ENCODE results near the gene ZNF3.

Gene ZNF3

DNA sequence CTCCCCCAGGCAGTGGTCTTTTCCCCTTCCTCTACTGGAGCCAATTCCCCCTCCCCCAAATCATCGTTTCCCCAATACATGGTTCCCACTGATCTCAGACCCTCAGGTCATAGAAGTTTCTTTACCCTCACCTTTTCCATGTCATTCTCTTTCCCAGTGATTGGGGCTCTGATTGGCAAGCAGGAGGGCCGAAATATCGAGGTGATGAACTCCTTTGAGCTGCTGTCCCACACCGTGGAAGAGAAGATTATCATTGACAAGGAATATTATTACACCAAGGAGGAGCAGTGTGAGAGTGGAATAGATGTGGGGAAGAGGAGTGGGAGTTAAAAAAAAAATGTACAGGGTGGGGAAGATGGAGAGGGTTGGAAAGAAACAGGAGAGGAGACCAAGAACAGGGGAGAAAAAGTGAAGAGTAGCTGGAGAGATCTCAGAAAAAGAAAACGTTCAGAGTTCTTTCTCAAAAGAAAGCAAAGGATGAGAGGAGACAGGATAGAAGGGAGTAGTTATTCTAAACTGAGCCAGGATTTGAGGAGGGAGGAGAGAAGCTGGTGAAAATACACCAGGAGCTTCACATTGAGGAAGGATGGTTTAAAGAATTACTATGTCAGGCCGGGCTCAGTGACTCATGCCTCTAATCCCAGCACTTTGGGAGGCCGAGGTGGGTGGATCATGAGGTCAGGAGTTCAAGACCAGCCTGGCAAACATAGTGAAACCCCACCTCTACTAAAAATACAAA lies 8.1 kb upstream of the ZNF3 start:
- peak; percentile 2 for ATAC-seq
- no peak for TF ChIP-seq POU6F1 (CRISPR knock-in tag; IDR thresholded peaks at IDR 0.05; ENCODE audit: borderline replicate concordance, low read depth)
- TF ChIP-seq ARNTL (CRISPR knock-in tag; IDR thresholded peaks at IDR 0.05; ENCODE audit: borderline replicate concordance, low read depth): no peak
- no peak for TF ChIP-seq TCF4 (CRISPR knock-in tag; IDR thresholded peaks at IDR 0.05; ENCODE audit: borderline replicate concordance)
- no peak for TF ChIP-seq SNAI2 (CRISPR knock-in tag; IDR thresholded peaks at IDR 0.05)
- TF ChIP-seq ZC3H10 (CRISPR knock-in tag; IDR thresholded peaks at IDR 0.05): no peak
- no peak for TF ChIP-seq ESRRG (CRISPR knock-in tag; IDR thresholded peaks at IDR 0.05)
- TF ChIP-seq ZFP30 (CRISPR knock-in tag; IDR thresholded peaks at IDR 0.05): no peak
- no peak for TF ChIP-seq ZNF8 (CRISPR knock-in tag; IDR thresholded peaks at IDR 0.05)
- no peak for TF ChIP-seq ISL1 (CRISPR knock-in tag; IDR thresholded peaks at IDR 0.05)
- TF ChIP-seq ZNF565 (CRISPR knock-in tag; conservative IDR thresholded peaks at IDR 0.05; ENCODE audit: low read depth): no peak
- no peak for TF ChIP-seq OSR1 (CRISPR knock-in tag; IDR thresholded peaks at IDR 0.05)
- no peak for TF ChIP-seq TOX (CRISPR knock-in tag; IDR thresholded peaks at IDR 0.05; ENCODE audit: borderline replicate concordance)
- no peak for TF ChIP-seq PATZ1 (CRISPR knock-in tag; IDR thresholded peaks at IDR 0.05; ENCODE audit: borderline replicate concordance)
- no peak for TF ChIP-seq PPARA (CRISPR knock-in tag; IDR thresholded peaks at IDR 0.05; ENCODE audit: borderline replicate concordance)
- TF ChIP-seq, protein P1, sequence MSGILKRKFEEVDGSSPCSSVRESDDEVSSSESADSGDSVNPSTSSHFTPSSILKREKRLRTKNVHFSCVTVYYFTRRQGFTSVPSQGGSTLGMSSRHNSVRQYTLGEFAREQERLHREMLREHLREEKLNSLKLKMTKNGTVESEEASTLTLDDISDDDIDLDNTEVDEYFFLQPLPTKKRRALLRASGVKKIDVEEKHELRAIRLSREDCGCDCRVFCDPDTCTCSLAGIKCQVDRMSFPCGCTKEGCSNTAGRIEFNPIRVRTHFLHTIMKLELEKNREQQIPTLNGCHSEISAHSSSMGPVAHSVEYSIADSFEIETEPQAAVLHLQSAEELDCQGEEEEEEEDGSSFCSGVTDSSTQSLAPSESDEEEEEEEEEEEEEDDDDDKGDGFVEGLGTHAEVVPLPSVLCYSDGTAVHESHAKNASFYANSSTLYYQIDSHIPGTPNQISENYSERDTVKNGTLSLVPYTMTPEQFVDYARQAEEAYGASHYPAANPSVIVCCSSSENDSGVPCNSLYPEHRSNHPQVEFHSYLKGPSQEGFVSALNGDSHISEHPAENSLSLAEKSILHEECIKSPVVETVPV (CRISPR knock-in tag; IDR thresholded peaks at IDR 0.05): no peak

- ATAC-seq: peak; percentile 12
- peak; percentile 91 for TF ChIP-seq SNAI2 (CRISPR knock-in tag; IDR thresholded peaks at IDR 0.05)
- TF ChIP-seq ZFP30 (CRISPR knock-in tag; IDR thresholded peaks at IDR 0.05): peak; percentile 49
- TF ChIP-seq TCF4 (CRISPR knock-in tag; IDR thresholded peaks at IDR 0.05; ENCODE audit: borderline replicate concordance): no peak
- TF ChIP-seq ARNTL (CRISPR knock-in tag; IDR thresholded peaks at IDR 0.05; ENCODE audit: borderline replicate concordance, low read depth): peak; percentile 74; the same call in 1 of the 2 replicates
- peak; percentile 45; the same call in 1 of the 2 replicates for TF ChIP-seq OSR1 (CRISPR knock-in tag; IDR thresholded peaks at IDR 0.05)
- no peak for TF ChIP-seq TOX (CRISPR knock-in tag; IDR thresholded peaks at IDR 0.05; ENCODE audit: borderline replicate concordance)
- peak; percentile 89 for TF ChIP-seq ZFP3 (CRISPR knock-in tag; IDR thresholded peaks at IDR 0.05)
- TF ChIP-seq ZNF8 (CRISPR knock-in tag; IDR thresholded peaks at IDR 0.05): peak; percentile 55; the same call in 1 of the 2 replicates
- TF ChIP-seq ISL1 (CRISPR knock-in tag; IDR thresholded peaks at IDR 0.05): 0 out of 2 replicates have a peak, but pooled peaks have one; percentile 33
- no peak for TF ChIP-seq PATZ1 (CRISPR knock-in tag; IDR thresholded peaks at IDR 0.05; ENCODE audit: borderline replicate concordance)
- TF ChIP-seq ZC3H10 (CRISPR knock-in tag; IDR thresholded peaks at IDR 0.05): peak; percentile 46; the same call in 1 of the 2 replicates
- peak; percentile 52; the same call in 1 of the 2 replicates for TF ChIP-seq GLIS3 (CRISPR knock-in tag; IDR thresholded peaks at IDR 0.05)
- peak; percentile 98 for TF ChIP-seq CSDC2 (CRISPR knock-in tag; IDR thresholded peaks at IDR 0.05)
- no peak for TF ChIP-seq POU6F1 (CRISPR knock-in tag; IDR thresholded peaks at IDR 0.05; ENCODE audit: borderline replicate concordance, low read depth)
- TF ChIP-seq BACH2 (CRISPR knock-in tag; IDR thresholded peaks at IDR 0.05; ENCODE audit: borderline replicate concordance): no peak
- peak; percentile 82; the same call in 1 of the 2 replicates for TF ChIP-seq ZNF565 (CRISPR knock-in tag; conservative IDR thresholded peaks at IDR 0.05; ENCODE audit: low read depth)
- TF ChIP-seq, protein P1 (CRISPR knock-in tag; IDR thresholded peaks at IDR 0.05): no peak
Measured at GRCh38 chr7:100088621-100089457, 7.3 kb upstream of the ZNF3 start, which contains the start of gene COPS6. TSS of gene COPS6 (plus strand) at chr7:100088969. CDS start at chr7:100088991, 22 bp downstream.

Measured in SK-N-SH treated with all-trans-retinoic acid at 6 μM for 48 hours (cell line).